ENCODE results near the gene BAG1.

Gene BAG1

DNA sequence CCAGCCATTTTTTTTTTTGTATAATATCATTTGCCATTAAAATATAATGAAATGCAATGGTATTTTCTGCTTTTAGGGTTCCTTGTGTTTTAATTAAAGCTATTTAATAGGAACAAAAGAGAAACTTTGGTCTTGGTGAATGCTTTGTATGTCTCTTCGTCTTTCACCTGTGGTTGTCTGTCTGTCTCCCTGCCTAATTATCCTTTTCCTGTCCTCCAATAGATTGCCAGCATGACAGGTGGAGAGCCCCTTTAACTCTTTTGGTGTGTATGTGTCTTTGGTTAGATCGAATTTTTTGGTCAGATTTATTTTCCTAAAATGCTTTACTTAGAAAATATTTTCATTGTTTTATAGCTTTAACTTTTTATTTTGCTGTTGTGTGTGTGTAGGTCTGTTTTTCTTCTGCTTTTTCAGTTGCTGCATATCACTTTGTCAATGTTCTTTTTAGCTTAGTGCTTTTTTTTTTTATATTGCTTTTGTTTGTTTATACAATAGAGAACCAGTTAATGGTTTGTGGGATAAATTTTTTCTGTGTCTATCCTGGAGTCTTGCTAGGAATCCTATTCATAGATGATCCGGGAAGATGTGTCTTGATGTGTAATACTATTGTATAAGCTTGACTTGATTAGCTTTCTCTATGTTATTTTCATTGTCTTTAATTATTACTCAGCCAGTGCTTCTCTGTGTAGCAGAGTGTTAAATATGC, 8.9 kb upstream of the BAG1 start:
- no peak for DNase-seq

- DNase-seq = no peak
These were observed 7.6 kb upstream of the BAG1 start for GRCh38 chr9:33272061-33272460.

GRCh38 chr9:33270146-33270545, 5.6 kb upstream of the BAG1 start:
- no peak for DNase-seq

GRCh38 chr9:33267151-33267767, 2.8 kb upstream of the BAG1 start:
- DNase-seq = no peak

GRCh38 chr9:33265211-33265865, 830 bp upstream of the BAG1 start:
- DNase-seq = no peak

DNA sequence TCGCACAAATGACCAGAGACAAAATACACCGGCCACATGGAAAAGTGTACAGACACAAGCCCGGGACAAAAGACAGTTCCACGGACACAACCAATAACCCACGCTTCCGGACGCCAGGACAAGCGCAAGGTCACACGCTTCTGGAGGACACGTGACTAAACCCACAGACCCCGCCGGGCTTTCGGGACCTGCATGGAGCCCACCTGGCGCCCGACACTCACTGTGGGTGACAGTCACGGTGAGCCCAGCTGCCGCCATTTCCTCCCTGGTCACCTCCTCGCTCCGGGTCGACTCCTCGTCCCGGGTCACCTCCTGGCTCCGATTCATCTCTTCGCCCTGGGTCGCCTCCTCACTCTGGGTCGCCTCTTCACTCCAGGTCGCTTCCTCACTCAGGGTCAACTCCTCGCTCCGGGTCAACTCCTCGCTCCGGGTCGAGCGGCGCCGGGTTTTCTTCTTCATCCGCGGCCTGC, 470 bp downstream of the BAG1 start:
- DNase-seq = no peak

DNA sequence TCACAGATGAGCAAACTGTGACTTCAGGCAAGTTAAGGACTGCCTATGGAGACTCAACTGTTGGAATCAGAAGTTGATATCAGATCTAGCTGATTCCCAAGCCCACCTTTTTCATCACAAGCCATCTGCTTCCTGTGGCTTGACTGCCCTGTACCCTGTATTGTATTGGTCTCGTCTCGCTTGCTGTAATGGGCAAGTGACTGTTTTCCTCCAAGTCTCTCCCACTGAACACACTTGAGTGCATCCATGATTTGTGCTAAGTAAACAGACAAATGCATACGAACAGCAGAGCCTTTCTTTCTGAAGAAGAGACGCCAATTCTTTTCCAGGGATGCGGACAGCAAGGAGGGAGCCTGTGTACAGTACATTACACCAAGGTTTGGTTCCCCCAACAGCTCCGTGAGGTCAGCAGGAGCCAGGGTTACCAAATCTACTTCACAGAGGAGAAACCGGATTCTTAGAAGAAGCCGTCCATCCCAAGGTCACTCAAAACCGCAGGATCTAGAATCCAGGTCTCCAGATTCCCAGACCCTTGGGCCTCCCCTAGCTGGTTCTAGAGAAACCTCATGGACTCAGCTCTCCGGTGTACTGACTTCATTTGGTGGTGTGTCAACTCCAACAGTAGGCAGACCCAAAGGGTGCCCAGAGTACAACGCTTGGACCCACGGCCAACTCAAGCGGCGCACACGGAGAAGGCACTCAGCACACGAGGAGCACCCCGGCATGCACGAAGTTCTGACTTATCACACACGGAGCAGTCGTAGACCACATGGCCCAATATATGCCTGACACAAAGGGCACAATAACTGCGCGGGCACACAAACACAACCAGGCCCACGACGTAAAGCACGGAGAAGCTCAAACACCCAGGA, 1.1 kb downstream of the BAG1 start:
- no peak for DNase-seq

- DNase-seq = no peak
These were observed 4.1 kb downstream of the BAG1 start for GRCh38 chr9:33260372-33260771.

DNA sequence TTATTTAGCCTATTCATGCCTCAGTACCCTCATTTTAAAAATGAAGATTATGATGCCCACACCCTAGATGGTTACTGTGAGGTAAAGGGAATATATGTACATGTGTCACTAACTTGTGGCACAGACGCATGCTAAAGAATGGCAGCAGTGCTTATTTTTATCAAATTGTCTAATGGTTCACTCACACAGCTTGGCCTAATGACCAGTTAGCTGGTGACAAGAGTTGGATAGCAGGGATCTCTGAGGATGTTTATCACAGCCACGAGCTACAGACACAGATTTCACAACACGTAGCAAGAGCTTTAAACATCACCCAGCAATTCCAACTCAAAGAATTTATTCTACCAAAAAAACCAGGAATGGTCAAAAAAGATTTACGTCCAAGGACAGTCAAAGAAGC, 7.2 kb downstream of the BAG1 start:
- no peak for DNase-seq

GRCh38 chr9:33256236-33256635, 8.3 kb downstream of the BAG1 start:
- DNase-seq = no peak

GRCh38 chr9:33255471-33255870, 9.0 kb downstream of the BAG1 start:
- DNase-seq = no peak

GRCh38 chr9:33255014-33255413, 9.5 kb downstream of the BAG1 start:
- no peak for DNase-seq

DNA sequence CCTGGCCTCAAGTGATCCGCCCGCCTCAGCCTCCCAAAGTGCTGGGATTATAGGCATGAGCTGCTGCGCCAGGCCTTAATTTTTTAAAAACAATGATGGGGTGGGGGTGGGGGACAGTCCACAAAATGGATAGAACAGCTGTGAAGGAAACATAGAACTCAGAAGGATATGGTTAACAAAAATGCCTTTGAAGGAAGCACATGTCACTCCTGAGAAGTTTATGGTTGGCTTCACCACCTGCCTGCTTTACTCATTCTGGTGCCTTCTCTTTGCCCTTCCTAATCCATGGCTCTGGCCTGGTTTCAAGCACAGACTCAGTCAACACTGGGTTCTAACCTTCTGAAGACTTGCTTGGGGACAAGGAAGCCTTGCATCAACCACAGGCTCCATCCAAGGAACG, 10.3 kb downstream of the BAG1 start:
- DNase-seq = no peak

GRCh38 chr9:33250458-33250995, 14.0 kb downstream of the BAG1 start:
- no peak for DNase-seq

DNA sequence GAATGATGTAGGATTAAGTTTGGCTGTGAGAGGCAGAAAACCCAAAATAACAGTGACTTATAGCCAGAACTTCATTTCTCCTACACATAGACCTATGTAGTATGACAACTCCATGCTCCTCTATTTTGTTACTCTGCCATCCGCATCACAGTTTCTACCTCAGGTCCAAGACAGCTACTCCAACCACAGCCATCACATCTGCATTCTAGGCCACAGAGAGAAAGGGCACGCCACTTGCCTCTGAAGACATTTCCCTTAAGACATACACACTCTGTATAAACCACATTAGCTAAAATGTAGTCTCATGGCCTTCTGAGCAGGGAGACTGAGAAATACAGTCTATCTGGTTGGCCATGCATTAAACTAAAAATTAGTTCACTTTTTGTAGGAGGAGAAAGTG, 14.5 kb downstream of the BAG1 start:
- no peak for DNase-seq

DNA sequence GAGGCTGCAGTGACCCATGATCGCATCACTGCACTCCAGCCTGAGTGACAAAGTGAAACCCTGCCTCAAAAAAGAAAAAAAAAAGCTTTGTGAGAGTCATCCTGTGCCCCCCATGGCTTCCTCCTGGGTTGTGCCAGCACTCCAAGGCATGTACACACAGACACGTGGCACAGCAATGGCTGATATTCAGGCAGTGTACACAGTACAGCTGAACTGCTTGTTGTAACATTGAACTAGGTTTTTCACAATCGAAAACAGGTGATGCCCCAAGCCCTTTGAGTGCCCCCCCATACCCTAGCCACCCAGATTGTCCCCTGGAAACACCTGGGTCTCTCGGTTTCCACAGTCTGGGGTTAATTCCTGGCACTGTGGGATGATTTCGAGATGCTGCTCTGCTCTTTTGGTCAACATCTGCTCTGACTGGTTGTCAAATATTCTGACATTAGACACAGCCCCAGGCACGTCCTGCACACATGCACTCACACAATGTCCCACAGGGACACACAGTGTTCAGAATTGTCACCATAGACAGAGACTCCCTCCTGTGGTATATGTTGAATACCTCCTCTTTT, 15.3 kb downstream of the BAG1 start:
- no peak for DNase-seq

DNA sequence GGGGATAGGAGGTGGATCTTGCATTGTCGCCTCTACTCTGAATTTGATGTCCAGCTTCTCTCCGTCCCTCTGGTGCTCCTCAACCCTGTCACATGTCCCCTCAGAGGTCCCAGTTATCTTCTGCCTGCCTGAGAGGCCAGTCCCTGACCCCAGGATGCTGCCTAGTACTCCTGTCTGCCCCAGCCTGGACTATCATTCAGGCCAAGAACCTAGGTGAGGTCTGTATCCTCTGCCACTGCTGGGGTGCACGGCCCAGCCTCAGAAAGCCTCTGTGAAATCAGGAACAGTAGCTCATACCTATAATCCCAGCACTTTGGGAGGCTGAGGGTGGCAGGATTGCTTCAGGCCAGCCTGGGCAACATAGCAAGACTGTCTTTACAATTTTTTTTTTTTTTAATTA, 15.9 kb downstream of the BAG1 start:
- DNase-seq = no peak

GRCh38 chr9:33246269-33246860, 18.1 kb downstream of the BAG1 start:
- no peak for DNase-seq

GRCh38 chr9:33245341-33245740, 19.2 kb downstream of the BAG1 start:
- no peak for DNase-seq

- DNase-seq = no peak
These were observed 20.2 kb downstream of the BAG1 start for GRCh38 chr9:33244137-33244784.

GRCh38 chr9:33242609-33243134, 21.8 kb downstream of the BAG1 start:
- DNase-seq = no peak
